Measurements from ENCODE around the gene RNF227.
"Not testable (repeated sequence)": the region's sequence is repeated elsewhere in the genome, so short reads cannot be mapped to it uniquely, and the experiment has no call there.

The RNF227 gene

GRCh38 chr17:7887482-7888183, 28.5 kb downstream of the RNF227 start:
- DNase-seq: peak; percentile 89 to 90

- no peak for DNase-seq
Observed at GRCh38 chr17:7887038-7887481, 29.0 kb downstream of the RNF227 start.

- peak; percentile 72 to 73 for DNase-seq
Observed at GRCh38 chr17:7886227-7887037, 29.7 kb downstream of the RNF227 start.

- DNase-seq: peak; percentile 63 to 71
Observed at GRCh38 chr17:7885367-7886226, 30.5 kb downstream of the RNF227 start.

- DNase-seq: peak; percentile 37 to 53
Observed at GRCh38 chr17:7884581-7885366, 31.3 kb downstream of the RNF227 start.

GRCh38 chr17:7883781-7884386, 32.2 kb downstream of the RNF227 start:
- peak; percentile 41 to 44 for DNase-seq

GRCh38 chr17:7882629-7883028, 33.5 kb downstream of the RNF227 start:
- no peak for DNase-seq

- DNase-seq: peak in 1 of 2 experiments; percentile 26
Observed at GRCh38 chr17:7882068-7882467, 34.0 kb downstream of the RNF227 start.

GRCh38 chr17:7881276-7882054, 34.6 kb downstream of the RNF227 start:
- no peak for DNase-seq

GRCh38 chr17:7880076-7880868, 35.8 kb downstream of the RNF227 start:
- no peak for DNase-seq

- no peak for DNase-seq
Observed at GRCh38 chr17:7878234-7878633, 37.9 kb downstream of the RNF227 start.

GRCh38 chr17:7875804-7876370, 40.2 kb downstream of the RNF227 start:
- no peak for DNase-seq

- DNase-seq: no peak
Observed at GRCh38 chr17:7873051-7873450, 43.0 kb downstream of the RNF227 start.

- DNase-seq: no peak
Observed at GRCh38 chr17:7867881-7868329, 48.2 kb downstream of the RNF227 start.

GRCh38 chr17:7864995-7865650, 51.0 kb downstream of the RNF227 start:
- no peak for DNase-seq

- DNase-seq: not testable (repeated sequence)
Observed at GRCh38 chr17:7864384-7864783, 51.7 kb downstream of the RNF227 start.
